ENCODE data around the gene AHDC1.
A peak's percentile ranks its signal among the peaks of the same experiment; 100 is the strongest.
"Not testable (repeated sequence)": the region's sequence is repeated elsewhere in the genome, so short reads cannot be mapped to it uniquely, and the experiment has no call there.

Gene AHDC1

DNA sequence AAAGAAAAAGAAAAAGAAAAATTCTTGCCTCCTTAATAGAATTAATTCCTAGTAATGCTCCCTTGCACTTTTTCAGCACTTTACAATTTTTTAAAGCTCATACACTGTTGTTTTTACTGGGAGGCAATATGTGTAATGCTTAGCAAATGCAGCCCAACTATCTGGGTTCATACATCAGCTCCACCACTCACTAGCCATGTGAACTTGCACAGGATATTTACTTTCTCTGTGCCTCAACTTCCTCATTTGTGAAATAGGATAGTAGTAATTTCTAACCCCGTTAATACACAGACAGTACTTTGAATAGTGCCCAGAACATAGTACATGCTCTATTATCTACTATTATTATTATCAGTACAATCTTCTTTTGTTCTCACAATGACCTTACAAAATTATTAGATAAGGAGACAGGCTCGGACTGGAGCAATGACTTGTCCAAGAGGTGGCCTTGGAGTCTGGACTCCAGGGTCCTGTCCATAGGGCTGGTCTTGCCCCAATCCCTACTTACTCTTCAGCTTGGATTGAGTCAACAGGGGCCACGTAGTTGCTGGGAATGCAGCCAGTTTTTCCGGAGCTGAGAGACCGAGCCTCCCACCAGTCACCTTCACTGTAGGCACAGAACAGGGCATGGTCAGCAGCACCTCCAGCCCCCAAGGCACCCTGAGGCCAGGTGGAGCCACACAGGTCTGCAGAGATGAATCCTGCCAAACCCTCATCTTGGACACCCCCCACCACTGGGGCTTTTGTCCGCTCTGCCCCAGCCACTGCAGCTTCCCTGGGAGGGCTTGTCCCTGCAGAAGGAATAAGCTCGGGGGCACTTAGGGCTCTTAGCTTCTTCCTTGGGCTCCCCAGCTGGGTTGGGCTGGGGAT lies 17.3 kb upstream of the AHDC1 start:
- peaks cover 90% of the 10 kb centered on the region for H3K36me3 ChIP-seq
- peaks cover 97 to 99% of the 10 kb centered on the region in 2 experiments for H3K4me1 ChIP-seq (ENCODE audit: control insufficient read depth in 1 of 2, insufficient read depth in 1 of 2, low read depth in 1 of 2, low read length in 1 of 2)
- peak overlapping the region; percentile 99 for H3K27ac ChIP-seq
- H3K9me3 ChIP-seq: no peaks in the 10 kb centered on the region
- H3K4me3 ChIP-seq (ENCODE audit: low read depth in 1 of 2, low read length in 1 of 2): peak overlapping the region; percentile 24 to 28
- no peaks in the 10 kb centered on the region for H3K27me3 ChIP-seq
- no peak for TF ChIP-seq CTCF (IDR thresholded peaks at IDR 0.05)

DNA sequence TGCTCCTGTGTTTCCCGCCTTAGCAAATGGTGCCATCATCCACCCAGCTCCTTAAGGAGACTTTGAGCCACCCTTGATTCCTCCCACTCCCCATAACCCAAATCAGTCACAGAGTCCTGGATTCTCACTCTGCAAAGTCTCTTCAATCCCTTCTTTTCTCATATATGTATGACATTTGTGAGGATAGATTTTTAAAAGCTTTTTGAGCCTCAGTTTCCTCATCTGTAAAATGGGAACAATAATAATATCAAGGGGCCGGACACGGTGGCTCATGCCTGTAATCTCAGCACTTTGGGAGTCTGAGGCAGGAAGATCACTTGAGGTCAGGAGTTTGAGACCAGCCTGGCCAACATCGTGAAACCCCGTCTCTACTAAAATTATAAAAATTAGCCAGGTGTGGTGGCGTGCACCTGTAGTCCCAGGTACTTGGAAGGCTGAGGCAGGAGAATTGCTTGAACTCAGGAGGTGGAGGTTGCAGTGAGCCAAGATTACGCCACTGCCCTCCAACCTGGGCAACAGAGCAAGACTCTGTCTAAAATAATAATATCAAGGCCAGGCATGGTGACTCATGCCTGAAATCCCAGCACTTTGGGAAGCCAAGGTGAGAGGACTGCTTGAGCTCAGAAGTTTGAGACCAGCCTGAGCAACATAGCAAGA lies 16.0 kb upstream of the AHDC1 start:
- not testable (repeated sequence) for H3K27me3 ChIP-seq; H3K4me3 ChIP-seq (ENCODE audit: low read depth in 1 of 2, low read length in 1 of 2); H3K9me3 ChIP-seq
- Histone ChIP-seq H3K36me3 (peaks cover 93% of the 10 kb centered on the region), H3K4me1 (ENCODE audit: control insufficient read depth in 1 of 2, insufficient read depth in 1 of 2, low read depth in 1 of 2, low read length in 1 of 2) (peaks cover 88 to 94% of the 10 kb centered on the region in 2 experiments), H3K27ac (peak overlapping the region; percentile 99)

- TF ChIP-seq CTCF (IDR thresholded peaks at IDR 0.05): no peak
- Histone ChIP-seq H3K36me3 (peaks cover 93% of the 10 kb centered on the region), H3K9me3 (peaks cover 8% of the 10 kb centered on the region), H3K4me1 (ENCODE audit: control insufficient read depth in 1 of 2, insufficient read depth in 1 of 2, low read depth in 1 of 2, low read length in 1 of 2) (peaks cover 74 to 80% of the 10 kb centered on the region in 2 experiments), H3K4me3 (ENCODE audit: low read depth in 1 of 2, low read length in 1 of 2) (peak overlapping the region; percentile 12 to 18), H3K27me3 (no peaks in the 10 kb centered on the region), H3K27ac (peak overlapping the region; percentile 99)
Observed at GRCh38 chr1:27618341-27619082, 14.6 kb upstream of the AHDC1 start.

DNA sequence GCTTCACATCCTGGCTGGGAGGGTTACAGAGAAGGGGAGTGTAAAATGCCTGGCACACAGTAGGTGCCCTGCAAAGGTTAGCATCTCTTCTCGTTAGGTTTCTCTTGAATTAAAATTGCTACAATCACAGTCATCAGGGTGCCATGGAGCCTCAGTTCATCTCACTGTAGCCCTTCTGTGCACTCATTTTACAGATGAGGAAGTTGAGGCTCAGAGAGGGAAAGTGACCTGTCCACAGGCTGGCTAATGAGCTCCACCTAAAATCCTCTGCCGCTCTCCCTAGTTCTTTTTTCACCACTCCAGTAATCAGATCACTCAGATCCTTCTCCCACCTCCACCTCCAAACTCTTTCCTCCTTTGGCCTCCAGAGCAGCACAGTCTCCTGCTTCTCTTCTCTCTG lies 13.5 kb upstream of the AHDC1 start:
- peaks cover 63 to 70% of the 10 kb centered on the region in 2 experiments for H3K4me1 ChIP-seq (ENCODE audit: control insufficient read depth in 1 of 2, insufficient read depth in 1 of 2, low read depth in 1 of 2, low read length in 1 of 2)

DNA sequence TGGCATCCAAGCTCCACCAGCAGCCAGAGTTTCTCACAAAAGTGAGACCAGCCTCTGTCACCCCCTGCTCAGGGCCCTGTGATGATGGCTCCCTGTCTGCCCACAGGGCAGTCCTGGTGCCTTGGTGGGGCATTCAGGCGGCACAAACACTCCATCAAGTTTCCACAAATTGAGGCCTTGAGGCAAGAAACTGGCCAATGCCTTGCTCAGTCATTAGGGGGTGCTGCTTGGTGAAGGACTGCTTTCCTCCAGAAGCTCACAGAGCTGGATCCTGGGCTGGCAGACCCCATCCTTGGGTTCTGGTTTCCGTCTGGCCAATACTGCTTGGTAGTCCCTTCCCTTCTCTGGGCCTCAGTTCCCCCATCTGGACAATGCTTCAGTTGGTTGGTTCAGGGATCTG lies 12.5 kb upstream of the AHDC1 start:
- Histone ChIP-seq H3K9me3 (peaks cover 18% of the 10 kb centered on the region), H3K27me3 (no peaks in the 10 kb centered on the region), H3K36me3 (peaks cover 98% of the 10 kb centered on the region), H3K27ac (peak overlapping the region; percentile 99), H3K4me3 (ENCODE audit: low read depth in 1 of 2, low read length in 1 of 2) (no peak overlapping the region), H3K4me1 (ENCODE audit: control insufficient read depth in 1 of 2, insufficient read depth in 1 of 2, low read depth in 1 of 2, low read length in 1 of 2) (peaks cover 53 to 61% of the 10 kb centered on the region in 2 experiments)
- TF ChIP-seq CTCF (IDR thresholded peaks at IDR 0.05): no peak

More for the DNA sequence above, 13.5 kb upstream of the AHDC1 start:
- Histone ChIP-seq H3K36me3 (peaks cover 94% of the 10 kb centered on the region), H3K27ac (peak overlapping the region; percentile 99), H3K27me3 (no peaks in the 10 kb centered on the region), H3K9me3 (peaks cover 15% of the 10 kb centered on the region), H3K4me3 (ENCODE audit: low read depth in 1 of 2, low read length in 1 of 2) (peak overlapping the region in 1 of 2 experiments; percentile 21)
- TF ChIP-seq CTCF (IDR thresholded peaks at IDR 0.05): no peak
